GM12892 (cell line): ENCODE results near the gene MRPS34.

Experiments used
- POLR2AphosphoS5 ChIP-seq: IDR thresholded peaks from 2 replicates; pipeline ENCODE4 v1.6.1; 2011; ENCODE audit warnings: low read depth, low read length, control low read depth
- TAF1 ChIP-seq: IDR thresholded peaks from 2 replicates; pipeline ENCODE4 v1.6.1; 2011; ENCODE audit warnings: low read depth, mild to moderate bottlenecking, control low read depth, low read length, borderline replicate concordance

DNA sequence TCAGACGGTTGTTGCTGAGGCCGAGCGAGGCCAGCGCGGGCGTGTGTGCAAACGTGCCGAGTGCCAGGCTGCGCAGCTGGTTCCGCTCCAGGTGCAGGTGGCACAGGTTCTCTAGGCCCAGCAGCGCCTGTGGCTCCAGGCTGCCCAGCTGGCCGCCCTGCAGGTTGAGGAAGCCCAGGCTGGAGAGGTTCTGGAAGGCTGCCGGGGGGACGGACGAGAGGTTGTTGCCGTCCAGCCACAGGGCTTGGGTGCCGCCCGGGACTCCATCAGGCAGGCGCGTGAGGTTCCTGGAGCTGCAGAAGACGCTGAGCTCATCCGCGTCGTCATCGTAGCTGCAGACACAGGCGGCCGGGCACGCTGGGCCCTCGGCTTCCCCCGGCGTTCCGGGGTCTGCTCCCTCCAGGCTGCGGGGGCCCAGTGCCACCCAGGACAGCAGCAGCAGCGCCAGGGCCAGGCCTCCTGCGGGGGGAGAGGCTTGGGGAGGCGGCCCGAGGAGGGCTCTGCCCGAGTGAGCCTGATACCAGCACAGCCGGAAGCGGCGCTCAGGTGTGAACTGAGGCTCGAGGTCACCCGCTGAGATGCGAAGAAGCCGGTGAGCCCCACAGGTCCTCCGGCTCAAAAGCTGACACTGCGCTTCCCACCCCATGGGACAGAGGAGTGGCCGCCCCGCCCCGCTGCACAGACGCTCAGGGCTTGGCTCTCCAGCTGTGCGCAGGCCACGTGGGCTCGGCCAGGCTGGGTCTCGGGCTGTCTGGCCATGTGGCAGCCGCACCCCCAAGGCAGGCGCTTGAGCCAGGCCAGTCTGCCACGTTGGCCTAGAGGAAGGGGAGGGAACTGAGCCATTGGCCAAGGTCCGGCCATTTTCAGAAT lies 19.2 kb upstream of the MRPS34 start:
- TF ChIP-seq TAF1 = no peak
- TF ChIP-seq POLR2AphosphoS5 = no peak
